SU-DHL-6 (cell line): ENCODE results near the gene ETFA.

Source experiments
- H2AFZ ChIP-seq: fragments of 200-600 bp; sonication (generic); 2 replicates; pipeline ENCODE4 v1.6.1; 2014; ENCODE audit warnings: low read depth, mild to moderate bottlenecking, moderate library complexity, mixed read lengths, antibody characterized with exemption, low read length; ENCODE audit not compliant: severe bottlenecking
- H3F3A ChIP-seq: fragments of 200-600 bp; shearing (Covaris generic); 2 replicates; pipeline ENCODE4 v1.6.0; 2016; ENCODE audit warnings: antibody characterized with exemption, mild to moderate bottlenecking; ENCODE audit not compliant: insufficient read depth
- H3K27ac ChIP-seq: fragments of 200-600 bp; sonication (generic); 2 replicates; pipeline ENCODE4 v1.5.1; 2016; ENCODE audit warnings: low read depth, mild to moderate bottlenecking, low read length, moderate library complexity, mixed read lengths
- H3K27me3 ChIP-seq: fragments of 200-600 bp; sonication (generic), shearing (Covaris generic); 2 replicates; pipeline ENCODE4 v1.6.0; 2014; ENCODE audit warnings: mild to moderate bottlenecking, low read length
- H3K36me3 ChIP-seq: fragments of 200-600 bp; sonication (generic); 2 replicates; pipeline ENCODE4 v1.6.1; 2014; ENCODE audit warnings: mild to moderate bottlenecking, low read length, mixed read lengths
- H3K4me2 ChIP-seq: fragments of 300-600, 200-600 bp; shearing (Covaris generic), sonication (generic); 2 replicates; pipeline ENCODE4 v1.6.0; 2014; ENCODE audit warnings: low read length, low read depth, mild to moderate bottlenecking; ENCODE audit not compliant: poor library complexity, severe bottlenecking
- H3K4me3 ChIP-seq: fragments of 200-600 bp; sonication (generic); 2 replicates; pipeline ENCODE4 v1.5.1; 2014; ENCODE audit warnings: antibody characterized with exemption, low read length, mild to moderate bottlenecking, mixed read lengths; ENCODE audit not compliant: insufficient read depth, poor library complexity, severe bottlenecking
- H3K79me2 ChIP-seq: fragments of 200-600 bp; sonication (generic); 2 replicates; pipeline ENCODE4 v1.6.1; 2014; ENCODE audit warnings: mild to moderate bottlenecking, low read length, moderate library complexity; ENCODE audit not compliant: insufficient read depth
- H3K9ac ChIP-seq: fragments of 200-600 bp; sonication (generic); 2 replicates; pipeline ENCODE4 v1.7.0; 2014; ENCODE audit warnings: mild to moderate bottlenecking, low read length
- H3K9me2 ChIP-seq: fragments of 200-600 bp; sonication (generic); replicated peaks from 2 replicates; pipeline ENCODE4 v1.6.1; 2014; ENCODE audit warnings: low read length; ENCODE audit not compliant: insufficient read depth
- H3K9me3 ChIP-seq: fragments of 200-600 bp; sonication (generic); 2 replicates; pipeline ENCODE4 v1.6.1; 2014; ENCODE audit warnings: low read length, mixed read lengths; ENCODE audit not compliant: insufficient read depth
- H4K20me1 ChIP-seq: fragments of 200-600 bp; sonication (generic); 2 replicates; pipeline ENCODE4 v1.6.1; 2014; ENCODE audit warnings: low read depth, mild to moderate bottlenecking, antibody characterized with exemption, low read length, moderate library complexity, mixed read lengths
- EZH2phosphoT487 ChIP-seq: fragments of 200-600 bp; sonication (generic), shearing (Covaris generic); conservative IDR thresholded peaks from 2 replicates; pipeline ENCODE4 v1.6.1; 2018; ENCODE audit warnings: mild to moderate bottlenecking, antibody characterized with exemption, low read length, moderate library complexity, mixed read lengths
- TF ChIP-seq, protein P1 (sequence below): fragments of 200-600 bp; sonication (generic); IDR thresholded peaks from one replicate; pipeline ENCODE4 v1.5.1; 2017; ENCODE audit warnings: antibody characterized with exemption, mild to moderate bottlenecking, low read length, moderate library complexity; ENCODE audit not compliant: insufficient read depth, poor library complexity, severe bottlenecking

The ETFA gene

GRCh38 chr15:76340198-76340802 lies 29.0 kb upstream of the ETFA start:
- no peak overlapping the region for H3K27ac ChIP-seq

GRCh38 chr15:76339305-76340197 lies 28.3 kb upstream of the ETFA start:
- no peak overlapping the region for H3K9ac ChIP-seq
- no peaks in the 10 kb centered on the region for H3K9me3 ChIP-seq
- peaks cover 17% of the 10 kb centered on the region for H3F3A ChIP-seq
- H4K20me1 ChIP-seq = no peaks in the 10 kb centered on the region; the same call in 1 of the 2 replicates
- no peak overlapping the region for H3K4me3 ChIP-seq
- H3K79me2 ChIP-seq = peaks cover 24% of the 10 kb centered on the region
- H3K27ac ChIP-seq = no peak overlapping the region
- peak overlapping the region; percentile 98 for H3K4me2 ChIP-seq
- H3K9me2 ChIP-seq = no peaks in the 10 kb centered on the region
- H3K36me3 ChIP-seq = no peaks in the 10 kb centered on the region
- H3K27me3 ChIP-seq = no peaks in the 10 kb centered on the region
- H2AFZ ChIP-seq = no peak overlapping the region
- no peak for TF ChIP-seq EZH2phosphoT487
- TF ChIP-seq, protein P1, sequence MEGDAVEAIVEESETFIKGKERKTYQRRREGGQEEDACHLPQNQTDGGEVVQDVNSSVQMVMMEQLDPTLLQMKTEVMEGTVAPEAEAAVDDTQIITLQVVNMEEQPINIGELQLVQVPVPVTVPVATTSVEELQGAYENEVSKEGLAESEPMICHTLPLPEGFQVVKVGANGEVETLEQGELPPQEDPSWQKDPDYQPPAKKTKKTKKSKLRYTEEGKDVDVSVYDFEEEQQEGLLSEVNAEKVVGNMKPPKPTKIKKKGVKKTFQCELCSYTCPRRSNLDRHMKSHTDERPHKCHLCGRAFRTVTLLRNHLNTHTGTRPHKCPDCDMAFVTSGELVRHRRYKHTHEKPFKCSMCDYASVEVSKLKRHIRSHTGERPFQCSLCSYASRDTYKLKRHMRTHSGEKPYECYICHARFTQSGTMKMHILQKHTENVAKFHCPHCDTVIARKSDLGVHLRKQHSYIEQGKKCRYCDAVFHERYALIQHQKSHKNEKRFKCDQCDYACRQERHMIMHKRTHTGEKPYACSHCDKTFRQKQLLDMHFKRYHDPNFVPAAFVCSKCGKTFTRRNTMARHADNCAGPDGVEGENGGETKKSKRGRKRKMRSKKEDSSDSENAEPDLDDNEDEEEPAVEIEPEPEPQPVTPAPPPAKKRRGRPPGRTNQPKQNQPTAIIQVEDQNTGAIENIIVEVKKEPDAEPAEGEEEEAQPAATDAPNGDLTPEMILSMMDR = no peak

More at GRCh38 chr15:76340198-76340802, 29.0 kb upstream of the ETFA start:
- H2AFZ ChIP-seq = no peak overlapping the region
- no peak overlapping the region for H3K4me2 ChIP-seq
- peaks cover 17% of the 10 kb centered on the region for H3F3A ChIP-seq
- no peaks in the 10 kb centered on the region for H3K27me3 ChIP-seq
- no peaks in the 10 kb centered on the region for H3K9me2 ChIP-seq
- H3K4me3 ChIP-seq = no peak overlapping the region
- peaks cover 27% of the 10 kb centered on the region for H3K79me2 ChIP-seq
- no peaks in the 10 kb centered on the region for H3K9me3 ChIP-seq
- no peaks in the 10 kb centered on the region for H3K36me3 ChIP-seq
- peaks cover 4% of the 10 kb centered on the region; the same call in 1 of the 2 replicates for H4K20me1 ChIP-seq
- H3K9ac ChIP-seq = no peak overlapping the region
- no peak for TF ChIP-seq EZH2phosphoT487
- TF ChIP-seq, protein P1 = no peak

GRCh38 chr15:76338486-76339304 lies 27.4 kb upstream of the ETFA start:
- Histone ChIP-seq H3K27me3 (no peaks in the 10 kb centered on the region), H3K79me2 (peaks cover 24% of the 10 kb centered on the region), H2AFZ (no peak overlapping the region), H3K9me3 (no peaks in the 10 kb centered on the region), H4K20me1 (no peaks in the 10 kb centered on the region; the same call in 1 of the 2 replicates), H3K9me2 (no peaks in the 10 kb centered on the region), H3F3A (peaks cover 13% of the 10 kb centered on the region), H3K4me2 (peak overlapping the region; percentile 98), H3K27ac (no peak overlapping the region), H3K9ac (peak overlapping the region; percentile 73), H3K36me3 (no peaks in the 10 kb centered on the region), H3K4me3 (peak overlapping the region; percentile 96)
- TF ChIP-seq EZH2phosphoT487 = no peak
- TF ChIP-seq, protein P1 = no peak
